HG03108 (cell line): Measurements from ENCODE around the gene GPI.
"Not testable (repeated sequence)": the region's sequence is repeated elsewhere in the genome, so short reads cannot be mapped to it uniquely, and the experiment has no call there.

Experiments
- ATAC-seq: cut with Tn5 transposase; IDR thresholded peaks from one replicate; pipeline ENCODE4 v1.9.1; 2021; ENCODE audit warnings: moderate library complexity; ENCODE audit not compliant: unreplicated experiment

Gene GPI

GRCh38 chr19:34364830-34365462, at the start of gene GPI:
GPI (plus strand) TSS chr19:34365196; CDS start chr19:34365267, 71 bp downstream.
- ATAC-seq: peak; percentile 57

DNA sequence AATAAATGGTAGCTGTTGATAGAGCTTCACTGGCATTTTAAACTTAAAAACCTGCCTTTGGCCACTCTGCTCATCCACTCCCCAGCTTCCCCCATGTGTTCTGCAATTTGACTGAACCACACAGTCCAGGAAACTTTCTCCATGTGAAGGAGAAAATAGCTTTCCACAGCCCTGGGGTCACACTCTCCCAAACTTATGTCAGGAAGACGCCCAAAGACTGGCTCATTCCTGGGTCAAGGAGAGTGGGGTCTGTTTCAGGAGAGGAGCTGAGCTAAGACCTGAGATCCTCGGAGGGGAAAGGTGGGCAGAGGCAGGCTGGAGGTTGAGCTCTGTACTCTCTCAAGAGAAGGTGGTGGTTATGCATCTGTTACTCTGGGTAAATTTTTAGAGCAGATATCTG, 48.7 kb upstream of the GPI start:
- ATAC-seq: no peak

DNA sequence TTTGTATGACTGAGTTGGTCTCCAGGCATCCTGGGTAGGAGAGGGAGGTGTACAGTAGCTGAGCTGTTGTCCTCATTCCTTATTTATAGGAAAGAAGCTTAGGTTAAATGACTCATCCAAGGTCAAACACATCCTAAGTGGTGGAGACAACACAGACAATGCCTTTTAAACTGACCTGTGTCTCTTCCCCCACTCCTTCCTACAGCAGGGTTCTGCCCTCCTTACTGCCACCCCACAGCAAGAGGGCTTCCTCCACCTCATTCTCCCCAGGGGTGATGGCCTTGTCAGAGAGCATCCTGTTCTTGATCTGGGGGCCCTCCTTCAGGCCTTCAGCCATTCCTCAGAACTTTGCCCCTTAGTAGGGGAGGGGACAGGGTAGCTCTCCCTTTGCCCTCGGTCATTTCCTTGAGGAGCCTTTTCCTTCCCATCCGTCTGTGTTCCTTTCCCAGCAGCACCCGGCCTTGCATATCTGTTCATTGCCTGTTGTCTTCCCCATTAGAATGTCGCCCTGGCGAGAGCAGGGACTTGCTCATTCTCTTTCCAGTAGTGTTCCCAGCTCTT, 48.2 kb upstream of the GPI start:
- no peak for ATAC-seq

DNA sequence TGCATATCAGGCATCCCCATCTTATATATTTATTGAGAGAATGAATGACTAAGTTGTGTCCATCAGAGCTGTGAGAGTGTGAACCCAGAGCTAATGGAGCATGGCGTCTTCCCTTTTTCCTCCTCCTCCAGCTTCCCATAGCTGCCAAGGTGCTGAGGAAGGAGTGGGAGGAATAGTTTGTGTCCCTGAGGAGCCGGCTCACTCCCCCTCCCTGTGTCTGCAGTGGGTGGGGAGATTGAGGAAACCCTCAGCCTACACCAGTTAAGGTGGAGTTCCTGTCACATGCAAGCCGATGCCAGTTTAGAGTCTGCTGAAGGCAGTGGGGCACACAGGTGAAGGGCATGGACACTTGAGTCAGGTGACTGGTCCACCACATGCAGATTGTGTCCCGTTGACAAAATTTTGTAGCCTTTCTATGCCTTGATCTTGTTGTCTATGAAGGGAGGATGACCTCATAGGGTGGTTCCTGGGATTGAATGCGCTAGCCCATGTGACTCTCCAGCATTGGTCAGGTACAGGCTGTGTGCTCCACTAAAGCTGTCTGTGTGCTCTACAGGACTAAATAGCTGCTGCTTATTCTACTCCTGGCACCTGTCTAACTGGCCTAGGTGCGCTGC, 47.6 kb upstream of the GPI start:
- ATAC-seq: no peak

DNA sequence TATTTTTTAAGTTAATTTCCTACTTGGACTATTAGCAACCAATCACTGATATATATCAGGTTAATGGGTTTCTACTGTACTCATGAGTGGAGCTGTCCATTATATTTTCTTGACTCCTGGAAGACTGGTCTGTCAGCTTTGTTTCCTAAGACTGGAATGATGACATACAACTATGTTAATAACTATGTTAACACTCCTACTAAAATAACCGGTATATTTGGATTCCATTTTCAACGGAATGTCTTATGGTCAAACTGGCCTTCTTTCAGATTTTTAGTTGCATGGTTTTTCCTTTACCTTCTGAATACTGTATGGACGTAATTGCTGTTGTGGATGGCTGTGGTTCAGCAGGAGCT, 45.8 kb upstream of the GPI start:
- no peak for ATAC-seq

DNA sequence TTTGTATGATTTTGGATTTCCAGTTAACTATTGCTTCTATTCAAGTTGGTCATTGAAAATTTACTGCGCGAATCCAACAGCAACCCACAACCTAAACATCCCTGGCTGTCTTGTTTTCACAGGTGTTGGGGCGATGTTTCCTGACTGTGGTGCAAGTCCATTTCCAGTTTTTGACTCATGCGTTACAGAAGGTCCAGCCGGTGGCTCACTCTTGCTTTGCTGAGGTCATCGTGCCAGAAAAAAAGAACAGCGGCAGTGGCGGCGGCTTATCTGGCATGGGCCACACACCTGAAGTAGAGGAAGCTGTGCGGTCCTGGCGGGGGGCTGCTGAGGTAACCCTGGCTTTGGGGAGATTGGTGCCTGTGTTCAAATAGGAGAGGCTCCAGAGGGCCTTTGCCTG, 45.2 kb upstream of the GPI start:
- ATAC-seq: no peak

- ATAC-seq: no peak
These were observed 44.7 kb upstream of the GPI start for GRCh38 chr19:34320277-34320676.

GRCh38 chr19:34321735-34322134, 43.3 kb upstream of the GPI start:
- no peak for ATAC-seq

- ATAC-seq: no peak
These were observed 41.4 kb upstream of the GPI start for GRCh38 chr19:34323433-34324204.

DNA sequence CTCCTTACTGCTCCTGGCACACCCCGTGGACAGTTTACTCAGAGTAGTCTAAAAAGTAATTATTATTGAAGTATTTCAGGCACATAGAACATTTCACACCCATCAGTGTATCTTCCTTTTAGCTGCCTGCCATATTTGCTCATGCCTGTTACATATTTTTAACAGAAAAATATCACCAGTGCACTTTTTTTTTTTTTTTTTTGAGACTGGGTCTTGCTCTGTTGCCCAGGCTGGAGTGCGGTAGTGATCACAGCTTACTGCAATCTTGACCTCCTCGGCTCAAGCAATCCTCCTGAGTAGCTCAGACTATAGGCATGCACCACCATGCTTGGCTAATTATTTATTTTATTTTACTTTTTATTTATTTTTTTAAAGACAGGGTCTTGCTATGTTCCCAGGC, 40.7 kb upstream of the GPI start:
- ATAC-seq: no peak

DNA sequence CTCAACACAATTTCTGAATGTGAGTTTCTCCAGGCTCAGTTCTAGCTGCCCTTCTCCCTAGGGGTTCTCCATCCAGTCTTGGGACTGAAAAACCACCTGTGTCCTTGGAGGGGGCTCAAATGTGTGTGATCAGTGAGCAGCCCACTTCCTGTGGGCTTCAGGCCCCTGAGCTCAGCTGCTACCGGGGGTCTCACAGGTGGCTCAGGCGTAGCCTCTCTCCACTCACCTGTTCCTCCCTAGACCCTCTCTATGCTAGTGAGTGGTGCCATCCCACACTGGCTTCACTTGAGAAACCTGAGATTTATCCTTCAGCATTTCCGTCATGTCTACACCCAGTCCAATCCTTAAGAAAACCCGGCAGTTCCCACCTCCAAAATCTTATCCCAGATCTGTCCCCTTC, 39.8 kb upstream of the GPI start:
- ATAC-seq: no peak

GRCh38 chr19:34325981-34326787, 38.8 kb upstream of the GPI start:
- ATAC-seq: no peak

- no peak for ATAC-seq
These were observed 37.1 kb upstream of the GPI start for GRCh38 chr19:34327851-34328250.

DNA sequence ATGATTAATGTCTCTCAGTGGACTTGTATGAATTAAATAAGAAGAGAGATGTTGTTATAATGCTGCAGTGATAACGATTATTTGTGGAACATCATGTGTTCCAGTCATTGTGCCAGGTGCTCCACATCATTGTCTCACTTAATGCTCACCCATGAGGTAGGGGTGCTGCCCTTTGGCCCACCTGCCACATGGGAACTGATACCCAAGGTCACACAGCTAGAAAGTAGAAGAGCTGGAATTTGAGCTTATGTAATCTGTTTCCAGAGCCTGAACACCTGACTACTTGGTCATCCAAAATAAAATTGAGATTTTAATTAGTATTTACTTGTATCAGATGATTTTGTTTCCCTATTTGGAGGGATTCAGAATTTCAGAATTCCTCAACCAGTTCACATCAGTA, 36.0 kb upstream of the GPI start:
- no peak for ATAC-seq

DNA sequence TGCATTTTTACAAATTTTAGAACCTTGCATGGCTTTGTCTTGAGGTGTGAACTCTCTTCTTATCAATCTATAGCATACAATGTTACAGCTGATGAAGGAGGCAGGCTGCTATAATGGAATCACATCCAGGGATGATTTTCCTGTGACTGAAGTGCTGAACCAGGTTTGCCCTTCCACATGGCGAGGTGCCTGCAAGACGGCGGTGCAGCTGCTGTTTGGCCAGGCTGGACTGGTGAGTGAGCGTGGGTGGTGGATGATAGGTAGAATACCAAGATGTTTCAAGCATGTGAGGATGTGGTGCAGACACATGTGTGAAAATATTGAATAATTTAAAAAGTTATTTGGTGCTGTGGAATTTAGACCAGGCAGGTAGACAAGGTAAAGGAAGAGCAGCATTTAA, 34.9 kb upstream of the GPI start:
- ATAC-seq: no peak

DNA sequence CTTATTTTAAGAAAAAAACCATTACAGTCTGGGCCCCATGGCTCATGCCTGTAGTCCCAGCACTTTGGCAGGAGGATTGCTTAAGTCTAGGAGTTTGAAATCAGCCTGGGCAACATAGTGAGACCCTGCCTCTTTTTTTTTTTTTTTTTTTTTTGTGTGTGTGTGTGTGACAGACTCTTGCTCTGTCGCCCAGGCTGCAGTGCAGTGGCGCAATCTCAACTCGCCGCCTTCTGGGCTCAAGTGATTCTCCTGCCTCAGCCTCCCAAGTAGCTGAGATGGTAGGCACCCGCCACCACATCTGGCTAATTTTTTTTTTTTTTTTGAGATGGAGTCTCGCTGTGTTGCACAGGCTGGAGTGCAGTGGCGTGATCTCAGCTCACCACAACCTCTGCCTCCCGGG, 34.4 kb upstream of the GPI start:
- ATAC-seq: not testable (repeated sequence)

DNA sequence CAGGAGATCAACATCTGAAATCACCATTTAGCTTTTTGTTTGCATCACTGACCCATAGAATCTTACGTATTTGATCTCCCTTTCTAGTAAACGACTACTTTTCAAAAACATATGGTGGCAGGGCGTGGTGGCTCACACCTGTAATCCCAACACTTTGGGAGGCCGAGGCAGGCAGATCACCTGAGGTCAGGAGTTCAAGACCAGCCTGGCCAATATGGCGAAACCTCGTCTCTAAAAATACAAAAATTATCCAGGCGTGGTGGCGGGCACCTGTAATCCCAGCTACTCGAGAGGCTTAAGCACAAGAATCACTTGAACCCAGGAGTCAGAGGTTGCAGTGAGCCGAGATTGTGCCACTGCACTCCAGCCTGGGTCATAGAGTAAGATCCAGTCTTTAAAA, 33.4 kb upstream of the GPI start:
- ATAC-seq: not testable (repeated sequence)

GRCh38 chr19:34332027-34332760, 32.8 kb upstream of the GPI start:
- no peak for ATAC-seq

DNA sequence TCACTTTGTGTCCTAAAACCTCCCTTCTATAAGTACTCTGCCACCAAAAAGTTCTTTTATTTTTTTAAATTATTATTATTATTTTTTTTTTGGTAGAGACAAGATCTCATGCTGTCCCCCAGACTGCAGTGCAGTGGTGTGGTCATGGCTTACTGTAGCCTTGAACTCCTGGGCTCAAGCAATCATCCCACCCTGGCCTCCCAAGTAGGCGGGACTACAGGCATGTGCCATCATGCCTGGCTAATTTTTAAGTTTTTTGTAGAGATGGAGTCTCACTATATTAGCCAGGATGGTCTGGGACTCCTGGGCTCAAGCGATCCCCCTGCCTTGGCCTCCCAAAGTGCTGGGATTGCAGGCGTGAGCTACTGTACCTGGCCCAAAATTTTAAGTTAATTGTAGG, 29.1 kb upstream of the GPI start:
- no peak for ATAC-seq

- ATAC-seq: no peak
These were observed 28.2 kb upstream of the GPI start for GRCh38 chr19:34336781-34337271.
